Measurements from ENCODE around the gene TNS2.

DNA sequence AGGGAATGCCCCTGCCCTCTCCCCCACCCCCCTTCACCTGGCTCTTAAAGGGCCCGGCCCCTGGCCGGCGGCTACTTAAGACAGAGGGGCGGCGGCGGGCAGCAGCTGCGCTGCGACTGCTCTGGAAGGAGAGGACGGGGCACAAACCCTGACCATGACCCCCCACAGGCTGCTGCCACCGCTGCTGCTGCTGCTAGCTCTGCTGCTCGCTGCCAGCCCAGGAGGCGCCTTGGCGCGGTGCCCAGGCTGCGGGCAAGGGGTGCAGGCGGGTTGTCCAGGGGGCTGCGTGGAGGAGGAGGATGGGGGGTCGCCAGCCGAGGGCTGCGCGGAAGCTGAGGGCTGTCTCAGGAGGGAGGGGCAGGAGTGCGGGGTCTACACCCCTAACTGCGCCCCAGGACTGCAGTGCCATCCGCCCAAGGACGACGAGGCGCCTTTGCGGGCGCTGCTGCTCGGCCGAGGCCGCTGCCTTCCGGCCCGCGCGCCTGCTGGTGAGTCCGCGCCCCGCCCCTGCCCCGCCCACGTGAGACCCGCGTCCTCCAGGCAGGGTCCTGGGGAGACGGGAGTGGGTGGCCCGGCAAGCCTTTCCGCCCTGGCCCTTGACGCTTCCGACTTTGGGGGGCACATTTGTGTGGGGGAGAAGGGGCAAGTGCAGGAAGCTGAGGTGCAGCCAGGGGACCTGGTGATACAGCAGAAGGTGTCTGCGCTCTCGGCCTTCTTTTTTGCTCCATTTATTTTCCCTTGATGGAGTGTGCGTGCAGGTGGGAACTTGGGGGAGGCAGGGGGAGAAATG, 47.9 kb downstream of the TNS2 start, which contains the start of gene IGFBP6:
- peak in 2 of 5 experiments; percentile 28 to 37 for TF ChIP-seq CTCF (IDR thresholded peaks at IDR 0.05)
- TF ChIP-seq POLR2AphosphoS5 (IDR thresholded peaks at IDR 0.05) = peak in 1 of 3 donors; percentile 20
- no peak for TF ChIP-seq POLR2A (IDR thresholded peaks at IDR 0.05)

Measured in transverse colon (tissue), 4 donors.